HepG2 (cell line): ENCODE results near the gene MAGEA1. TPM values are rescaled to one million over a fixed set of nuclear protein-coding genes. Genes with fewer than 3 reads are reported as not detected.

Source experiments
- ATAC-seq: fragments of 200-7000 bp; cut with Tn5 transposase; 3 replicates; pipeline ENCODE4 v1.9.1; 2020; ENCODE audit warnings: mild to moderate bottlenecking, moderate library complexity
- BruUV-seq: library from RNA; stranded (reverse); fragments of 400-500 nt; replicated peaks from 2 replicates; lab custom pipeline; 2021; lab: Mats Ljungman, UMichigan
- CTCF ChIA-PET: fragments of 300-600 bp; formaldehyde crosslinking; extraction: SDS; loops from one replicate; lab custom pipeline; 2021; ENCODE audit warnings: low total read pairs, inconsistent platforms, low intra/inter-chr PET ratio; lab: Yijun Ruan, JAX
- POLR2A ChIA-PET: fragments of 350-600 bp; sonication (Branson Sonifier 250); formaldehyde crosslinking; loops from one replicate; lab custom pipeline; 2020; ENCODE audit warnings: antibody characterized with exemption, inconsistent platforms; lab: Yijun Ruan, JAX
- DNase-seq: peaks from one replicate; pipeline ENCODE4 v3.0.0-alpha.2; 2015; ENCODE audit warnings: low spot score
- FAIRE-seq: peaks from 3 replicates; lab custom pipeline; 2011; peaks lifted over from hg19 to GRCh38; lab: Jason Lieb, UNC
- H2AFZ ChIP-seq: one replicate; pipeline ENCODE4 v1.6.1; 2011; ENCODE audit warnings: low read length, inconsistent platforms
- H3K27ac ChIP-seq: fragments of 300-600 bp; 3 replicates; pipeline ENCODE4 v1.8.0; 2011; ENCODE audit warnings: mixed run types, mild to moderate bottlenecking, mixed read lengths, low read length, inconsistent platforms; ENCODE audit not compliant: insufficient read depth; ENCODE audit errors: extremely low read length
- H3K27me3 ChIP-seq, 2 experiments: fragments of 200-600 bp in 1 of 2; 2 replicates in 1 of 2; 3 replicates in 1 of 2; pipeline versions ENCODE4 v1.6.0 to v1.8.0; 2011; ENCODE audit warnings: low read length in 2 of 2, mild to moderate bottlenecking in 2 of 2, moderate library complexity in 2 of 2, inconsistent platforms in 1 of 2; ENCODE audit not compliant: insufficient read depth in 2 of 2, control insufficient read depth in 1 of 2
- H3K36me3 ChIP-seq, 2 experiments: fragments of 200-600 bp in 1 of 2; replicated peaks in 1 of 2; 2 replicates in 1 of 2; 3 replicates in 1 of 2; pipeline versions ENCODE4 v1.5.1 to v1.8.0; 2011; ENCODE audit warnings: low read length in 2 of 2, inconsistent platforms in 1 of 2; ENCODE audit not compliant: insufficient read depth in 2 of 2, control insufficient read depth in 1 of 2
- H3K4me1 ChIP-seq: 2 replicates; pipeline ENCODE4 v1.5.1; 2012; ENCODE audit warnings: low read length, inconsistent platforms; ENCODE audit not compliant: insufficient read depth
- H3K4me2 ChIP-seq: 2 replicates; pipeline ENCODE4 v1.6.0; 2011; ENCODE audit warnings: low read depth, low read length, inconsistent platforms
- H3K4me3 ChIP-seq, 3 experiments: fragments of 200-600 bp in 1 of 3; sonication (generic), shearing (Covaris generic) in 1 of 3; replicated peaks in 1 of 3; 2 replicates each; pipeline ENCODE4 v1.5.1; 2011 to 2016; ENCODE audit warnings: low read length in 3 of 3, inconsistent platforms in 2 of 3, low read depth in 2 of 3, mild to moderate bottlenecking in 2 of 3, control low read depth in 1 of 3, mixed read lengths in 1 of 3; ENCODE audit not compliant: insufficient read depth in 1 of 3
- H3K79me2 ChIP-seq: one replicate; pipeline ENCODE4 v1.6.1; 2011; ENCODE audit warnings: low read length, inconsistent platforms; ENCODE audit not compliant: insufficient read depth
- H3K9ac ChIP-seq: 2 replicates; pipeline ENCODE4 v1.6.0; 2011; ENCODE audit warnings: mild to moderate bottlenecking, low read depth, low read length, inconsistent platforms; ENCODE audit not compliant: insufficient read depth
- H3K9me3 ChIP-seq: 2 replicates; pipeline ENCODE4 v1.5.1; 2012; ENCODE audit warnings: mild to moderate bottlenecking, low read length
- H4K20me1 ChIP-seq: 2 replicates; pipeline ENCODE4 v1.6.0; 2011; ENCODE audit warnings: inconsistent platforms, mild to moderate bottlenecking, low read length, moderate library complexity; ENCODE audit not compliant: insufficient read depth
- DNMT1 ChIP-seq: sonication (generic); formaldehyde crosslinking; IDR thresholded peaks from 2 replicates; pipeline ENCODE4 v1.5.1; 2020; ENCODE audit warnings: mild to moderate bottlenecking, missing genetic modification reagents
- GLI4 ChIP-seq: sonication (generic); formaldehyde crosslinking; IDR thresholded peaks from 2 replicates; pipeline ENCODE4 v1.5.1; 2020; ENCODE audit warnings: missing genetic modification reagents, mild to moderate bottlenecking, moderate library complexity, borderline replicate concordance
- HHEX ChIP-seq: IDR thresholded peaks from 2 replicates; pipeline ENCODE4 v1.6.1; 2016; ENCODE audit warnings: control low read depth
- KLF12 ChIP-seq: sonication (generic); formaldehyde crosslinking; IDR thresholded peaks from 2 replicates; pipeline ENCODE4 v1.4.0; 2020; ENCODE audit warnings: missing genetic modification reagents, borderline replicate concordance
- MTF2 ChIP-seq: sonication (generic); formaldehyde crosslinking; IDR thresholded peaks from 2 replicates; pipeline ENCODE4 v1.5.0; 2020; ENCODE audit warnings: missing genetic modification reagents, borderline replicate concordance
- MXI1 ChIP-seq: IDR thresholded peaks from 3 replicates; pipeline ENCODE4 v1.6.1; 2012; ENCODE audit warnings: low read depth, low read length, inconsistent platforms, borderline replicate concordance
- NCOR1 ChIP-seq: fragments of 200-600 bp; sonication (generic); IDR thresholded peaks from 2 replicates; pipeline ENCODE4 v1.7.0; 2017; ENCODE audit warnings: antibody characterized with exemption, low read length, borderline replicate concordance
- PHF5A ChIP-seq: IDR thresholded peaks from one replicate; pipeline ENCODE4 v1.6.1; 2018; ENCODE audit warnings: low read depth, missing genetic modification reagents; ENCODE audit not compliant: unreplicated experiment
- TBP ChIP-seq: sonication (generic); formaldehyde crosslinking; IDR thresholded peaks from 2 replicates; pipeline ENCODE4 v1.5.0; 2020; ENCODE audit warnings: missing genetic modification reagents
- ZBTB7B ChIP-seq: sonication (generic); formaldehyde crosslinking; IDR thresholded peaks from 2 replicates; pipeline ENCODE4 v1.4.0; 2020; ENCODE audit warnings: missing genetic modification reagents
- ZNF570 ChIP-seq: sonication (generic); formaldehyde crosslinking; IDR thresholded peaks from 2 replicates; pipeline ENCODE4 v1.4.0; 2020; ENCODE audit warnings: mild to moderate bottlenecking, missing genetic modification reagents, borderline replicate concordance
- WGBS: methylation state at CpG from one replicate; pipeline ENCODE4 v1.1.6; 2017; ENCODE audit warnings: low lambda C conversion rate; 5-methylcytosine and 5-hydroxymethylcytosine counted together
- in situ Hi-C: cut with HindIII; loops from 2 replicates; pipeline ENCODE4 v1.10.0; 2017; ENCODE audit warnings: low pct_unique_long_range_greater_than_20kb; ENCODE audit not compliant: extremely low pct_ligation_motif_present
- intact Hi-C: fragments of 100-400 bp; cut with micrococcal nuclease; formaldehyde crosslinking; loops from one replicate; pipeline ENCODE4 v1.10.0; 2022; ENCODE audit not compliant: unreplicated experiment
- polyA plus RNA-seq, 8 experiments: library from polyadenylated mRNA; depleted of rRNA in 3 of 8; stranded (reverse) in 7 of 8; unstranded in 1 of 8; fragments of >200 nt; fragmentation: Illumina TruSeq in 4 of 8; extraction: Trizol in 4 of 8; gene quantifications; 2 replicates each; pipeline versions ENCODE4 v1.2.1 to v1.2.3, GENCODE V29; 2011 to 2016; ENCODE audit warnings: low read depth in 4 of 8, missing spikeins in 1 of 8, mixed read lengths in 1 of 8; ENCODE audit not compliant: insufficient read depth in 1 of 8
- total RNA-seq, 5 experiments: library from RNA; depleted of rRNA; stranded (reverse); fragments of >200 nt; fragmentation: Illumina TruSeq; extraction: Trizol; gene quantifications; 2 replicates each; pipeline ENCODE4 v1.2.3, GENCODE V29; 2016; ENCODE audit warnings: low read depth in 1 of 5
- TF ChIP-seq, protein P1 (sequence below): sonication (generic); formaldehyde crosslinking; conservative IDR thresholded peaks from 2 replicates; pipeline ENCODE4 v1.5.0; 2020; ENCODE audit warnings: missing genetic modification reagents
- TF ChIP-seq, protein P2 (sequence below): sonication (generic); formaldehyde crosslinking; IDR thresholded peaks from 2 replicates; pipeline ENCODE4 v1.4.0; 2020; ENCODE audit warnings: mild to moderate bottlenecking, low read depth, missing genetic modification reagents
- TF ChIP-seq, protein P3 (sequence below): sonication (generic); formaldehyde crosslinking; IDR thresholded peaks from 2 replicates; pipeline ENCODE4 v1.9.0; 2022; ENCODE audit warnings: low read depth, missing genetic modification reagents
- TF ChIP-seq, protein P4 (sequence below), 2 experiments: sonication (generic) in 1 of 2; formaldehyde crosslinking in 1 of 2; IDR thresholded peaks; 2 replicates each; pipeline versions ENCODE4 v1.4.0 to v1.6.1; 2018 to 2020; ENCODE audit warnings: missing genetic modification reagents in 2 of 2, borderline replicate concordance in 1 of 2, low read depth in 1 of 2, mild to moderate bottlenecking in 1 of 2, missing biosample characterization in 1 of 2
- TF ChIP-seq, protein P5 (sequence below): sonication (generic); formaldehyde crosslinking; IDR thresholded peaks from 2 replicates; pipeline ENCODE4 v1.4.0; 2020; ENCODE audit warnings: missing genetic modification reagents

The MAGEA1 gene
- total and polyA plus RNA-seq, 2 of the 13 experiments (the other 11 are each of a cell fraction or from before 2014, with no cell fraction given): not detected

DNA sequence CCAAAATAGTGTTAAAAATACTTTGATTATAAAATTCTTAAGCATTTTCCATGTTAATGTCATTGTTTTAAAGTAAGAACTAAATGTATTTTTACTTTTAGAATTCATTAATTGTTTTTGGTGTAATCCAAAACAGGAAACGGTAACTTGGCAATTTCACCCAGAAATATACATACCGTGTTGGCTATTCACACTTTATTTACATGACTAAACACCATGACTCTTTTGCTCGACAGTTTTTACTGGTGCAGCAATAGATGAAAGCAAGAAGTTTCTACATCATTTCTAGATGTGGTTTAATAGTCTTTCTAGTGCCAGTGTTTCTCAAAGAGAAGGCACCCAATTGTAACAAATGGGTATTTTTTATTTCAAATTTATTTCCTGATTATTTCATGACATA, 25.6 kb upstream of the MAGEA1 start (continued):
- TF ChIP-seq, protein P1, sequence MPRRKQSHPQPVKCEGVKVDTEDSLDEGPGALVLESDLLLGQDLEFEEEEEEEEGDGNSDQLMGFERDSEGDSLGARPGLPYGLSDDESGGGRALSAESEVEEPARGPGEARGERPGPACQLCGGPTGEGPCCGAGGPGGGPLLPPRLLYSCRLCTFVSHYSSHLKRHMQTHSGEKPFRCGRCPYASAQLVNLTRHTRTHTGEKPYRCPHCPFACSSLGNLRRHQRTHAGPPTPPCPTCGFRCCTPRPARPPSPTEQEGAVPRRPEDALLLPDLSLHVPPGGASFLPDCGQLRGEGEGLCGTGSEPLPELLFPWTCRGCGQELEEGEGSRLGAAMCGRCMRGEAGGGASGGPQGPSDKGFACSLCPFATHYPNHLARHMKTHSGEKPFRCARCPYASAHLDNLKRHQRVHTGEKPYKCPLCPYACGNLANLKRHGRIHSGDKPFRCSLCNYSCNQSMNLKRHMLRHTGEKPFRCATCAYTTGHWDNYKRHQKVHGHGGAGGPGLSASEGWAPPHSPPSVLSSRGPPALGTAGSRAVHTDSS (CRISPR knock-in tag): no peak
- no peak for TF ChIP-seq MXI1
- no peak for TF ChIP-seq HHEX (CRISPR knock-in tag)

DNA sequence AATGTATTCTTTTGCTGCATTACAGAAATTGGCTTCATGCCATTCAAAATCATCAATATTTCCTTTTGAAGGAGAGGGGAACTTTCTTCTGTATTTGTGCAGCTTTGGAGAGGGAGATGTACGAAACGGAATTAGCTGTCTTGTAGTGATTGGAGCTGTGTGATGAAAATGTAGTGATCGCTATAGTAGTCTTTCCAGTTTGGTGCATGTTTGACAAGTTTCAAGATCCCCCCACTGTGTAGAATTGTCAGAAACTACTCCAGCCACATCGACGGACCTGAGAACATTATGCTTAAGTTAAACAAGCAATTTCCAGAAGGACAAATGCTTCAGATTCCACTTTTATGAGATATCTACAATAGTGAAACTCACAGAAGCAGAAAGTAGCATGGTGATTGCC, 21.6 kb upstream of the MAGEA1 start:
- H4K20me1 ChIP-seq: no peaks in the 10 kb centered on the region
- intact Hi-C loops: no loop called here
- ATAC-seq: no peak
- H3K27me3 ChIP-seq: no peaks in the 10 kb centered on the region
- no peak for FAIRE-seq
- in situ Hi-C loops: no loop called here
- H3K4me2 ChIP-seq: no peak overlapping the region
- H3K9ac ChIP-seq: no peak overlapping the region
- H3K27ac ChIP-seq: no peak overlapping the region
- H3K36me3 ChIP-seq: no peaks in the 10 kb centered on the region
- CTCF ChIA-PET: no interaction called here
- no peak overlapping the region for H3K4me3 ChIP-seq
- H3K79me2 ChIP-seq: no peaks in the 10 kb centered on the region
- POLR2A ChIA-PET: no interaction called here
- no peak for DNase-seq
- no peaks in the 10 kb centered on the region for H3K9me3 ChIP-seq
- H3K4me1 ChIP-seq: no peaks in the 10 kb centered on the region
- no peak overlapping the region for H2AFZ ChIP-seq
- 23% methylated on average over 5 of the region's 5 CpGs for WGBS
- no TSS peak for BruUV-seq
- TF ChIP-seq GLI4 (no peak), DNMT1 (no peak), NCOR1 (no peak), KLF12 (CRISPR knock-in tag) (no peak), ZNF570 (CRISPR knock-in tag) (no peak), TBP (CRISPR knock-in tag) (no peak), PHF5A (CRISPR knock-in tag) (no peak), MTF2 (CRISPR knock-in tag) (no peak), ZBTB7B (CRISPR knock-in tag) (no peak)
- TF ChIP-seq, protein P2, sequence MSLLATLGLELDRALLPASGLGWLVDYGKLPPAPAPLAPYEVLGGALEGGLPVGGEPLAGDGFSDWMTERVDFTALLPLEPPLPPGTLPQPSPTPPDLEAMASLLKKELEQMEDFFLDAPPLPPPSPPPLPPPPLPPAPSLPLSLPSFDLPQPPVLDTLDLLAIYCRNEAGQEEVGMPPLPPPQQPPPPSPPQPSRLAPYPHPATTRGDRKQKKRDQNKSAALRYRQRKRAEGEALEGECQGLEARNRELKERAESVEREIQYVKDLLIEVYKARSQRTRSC (CRISPR knock-in tag): no peak
- TF ChIP-seq, protein P3, sequence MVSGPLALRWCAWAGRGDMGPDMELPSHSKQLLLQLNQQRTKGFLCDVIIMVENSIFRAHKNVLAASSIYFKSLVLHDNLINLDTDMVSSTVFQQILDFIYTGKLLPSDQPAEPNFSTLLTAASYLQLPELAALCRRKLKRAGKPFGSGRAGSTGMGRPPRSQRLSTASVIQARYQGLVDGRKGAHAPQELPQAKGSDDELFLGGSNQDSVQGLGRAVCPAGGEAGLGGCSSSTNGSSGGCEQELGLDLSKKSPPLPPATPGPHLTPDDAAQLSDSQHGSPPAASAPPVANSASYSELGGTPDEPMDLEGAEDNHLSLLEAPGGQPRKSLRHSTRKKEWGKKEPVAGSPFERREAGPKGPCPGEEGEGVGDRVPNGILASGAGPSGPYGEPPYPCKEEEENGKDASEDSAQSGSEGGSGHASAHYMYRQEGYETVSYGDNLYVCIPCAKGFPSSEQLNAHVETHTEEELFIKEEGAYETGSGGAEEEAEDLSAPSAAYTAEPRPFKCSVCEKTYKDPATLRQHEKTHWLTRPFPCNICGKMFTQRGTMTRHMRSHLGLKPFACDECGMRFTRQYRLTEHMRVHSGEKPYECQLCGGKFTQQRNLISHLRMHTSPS (CRISPR knock-in tag): no peak
- TF ChIP-seq, protein P4, sequence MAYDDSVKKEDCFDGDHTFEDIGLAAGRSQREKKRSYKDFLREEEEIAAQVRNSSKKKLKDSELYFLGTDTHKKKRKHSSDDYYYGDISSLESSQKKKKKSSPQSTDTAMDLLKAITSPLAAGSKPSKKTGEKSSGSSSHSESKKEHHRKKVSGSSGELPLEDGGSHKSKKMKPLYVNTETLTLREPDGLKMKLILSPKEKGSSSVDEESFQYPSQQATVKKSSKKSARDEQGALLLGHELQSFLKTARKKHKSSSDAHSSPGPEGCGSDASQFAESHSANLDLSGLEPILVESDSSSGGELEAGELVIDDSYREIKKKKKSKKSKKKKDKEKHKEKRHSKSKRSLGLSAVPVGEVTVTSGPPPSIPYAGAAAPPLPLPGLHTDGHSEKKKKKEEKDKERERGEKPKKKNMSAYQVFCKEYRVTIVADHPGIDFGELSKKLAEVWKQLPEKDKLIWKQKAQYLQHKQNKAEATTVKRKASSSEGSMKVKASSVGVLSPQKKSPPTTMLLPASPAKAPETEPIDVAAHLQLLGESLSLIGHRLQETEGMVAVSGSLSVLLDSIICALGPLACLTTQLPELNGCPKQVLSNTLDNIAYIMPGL (CRISPR knock-in tag; IDR thresholded peaks at IDR 0.05; ENCODE audit: borderline replicate concordance in 1 of 2, low read depth in 1 of 2): no peak
- TF ChIP-seq, protein P5, sequence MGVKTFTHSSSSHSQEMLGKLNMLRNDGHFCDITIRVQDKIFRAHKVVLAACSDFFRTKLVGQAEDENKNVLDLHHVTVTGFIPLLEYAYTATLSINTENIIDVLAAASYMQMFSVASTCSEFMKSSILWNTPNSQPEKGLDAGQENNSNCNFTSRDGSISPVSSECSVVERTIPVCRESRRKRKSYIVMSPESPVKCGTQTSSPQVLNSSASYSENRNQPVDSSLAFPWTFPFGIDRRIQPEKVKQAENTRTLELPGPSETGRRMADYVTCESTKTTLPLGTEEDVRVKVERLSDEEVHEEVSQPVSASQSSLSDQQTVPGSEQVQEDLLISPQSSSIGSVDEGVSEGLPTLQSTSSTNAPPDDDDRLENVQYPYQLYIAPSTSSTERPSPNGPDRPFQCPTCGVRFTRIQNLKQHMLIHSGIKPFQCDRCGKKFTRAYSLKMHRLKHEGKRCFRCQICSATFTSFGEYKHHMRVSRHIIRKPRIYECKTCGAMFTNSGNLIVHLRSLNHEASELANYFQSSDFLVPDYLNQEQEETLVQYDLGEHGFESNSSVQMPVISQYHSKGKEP (CRISPR knock-in tag): no peak
